GM18499 (cell line): ENCODE results near the gene AATK.
"Not testable (repeated sequence)": the region's sequence is repeated elsewhere in the genome, so short reads cannot be mapped to it uniquely, and the experiment has no call there.

Source experiments
- ATAC-seq: cut with Tn5 transposase; IDR thresholded peaks from one replicate; pipeline ENCODE4 v1.9.1; 2021; ENCODE audit warnings: moderate number of reproducible peaks; ENCODE audit not compliant: insufficient read depth, unreplicated experiment

Gene AATK

GRCh38 chr17:81148986-81149533, 17.0 kb downstream of the AATK start:
- no peak for ATAC-seq

GRCh38 chr17:81148571-81148970, 17.4 kb downstream of the AATK start:
- ATAC-seq, result no peak

GRCh38 chr17:81147701-81148100, 18.3 kb downstream of the AATK start:
- no peak for ATAC-seq

- not testable (repeated sequence) for ATAC-seq
These were observed 19.8 kb downstream of the AATK start for GRCh38 chr17:81146208-81146607.

GRCh38 chr17:81144423-81144781, 21.6 kb downstream of the AATK start:
- no peak for ATAC-seq

- ATAC-seq, result no peak
These were observed 22.2 kb downstream of the AATK start for GRCh38 chr17:81143717-81144422.

- ATAC-seq, result no peak
These were observed 22.9 kb downstream of the AATK start for GRCh38 chr17:81143200-81143527.

GRCh38 chr17:81142301-81143199, 23.5 kb downstream of the AATK start:
- no peak for ATAC-seq

- no peak for ATAC-seq
These were observed 25.3 kb downstream of the AATK start for GRCh38 chr17:81140695-81141094.

- ATAC-seq, result no peak
These were observed 26.0 kb downstream of the AATK start for GRCh38 chr17:81140018-81140417.

GRCh38 chr17:81139428-81139827, 26.6 kb downstream of the AATK start:
- no peak for ATAC-seq

- ATAC-seq, result no peak
These were observed 27.5 kb downstream of the AATK start for GRCh38 chr17:81138500-81138899.

GRCh38 chr17:81138083-81138482, 27.9 kb downstream of the AATK start:
- no peak for ATAC-seq

- ATAC-seq, result no peak
These were observed 28.8 kb downstream of the AATK start for GRCh38 chr17:81137248-81137647.

- ATAC-seq, result no peak
These were observed 29.7 kb downstream of the AATK start for GRCh38 chr17:81136366-81136765.

- ATAC-seq, result no peak
These were observed 30.3 kb downstream of the AATK start for GRCh38 chr17:81135505-81136278.

GRCh38 chr17:81134064-81134781, 31.8 kb downstream of the AATK start:
- no peak for ATAC-seq

- ATAC-seq, result no peak
These were observed 33.0 kb downstream of the AATK start for GRCh38 chr17:81132770-81133723.

- ATAC-seq, result no peak
These were observed 33.9 kb downstream of the AATK start for GRCh38 chr17:81132197-81132540.
